ENCODE data around the gene TNNI2.
A peak's percentile ranks its signal among the peaks of the same experiment; 100 is the strongest.

Gene TNNI2

DNA sequence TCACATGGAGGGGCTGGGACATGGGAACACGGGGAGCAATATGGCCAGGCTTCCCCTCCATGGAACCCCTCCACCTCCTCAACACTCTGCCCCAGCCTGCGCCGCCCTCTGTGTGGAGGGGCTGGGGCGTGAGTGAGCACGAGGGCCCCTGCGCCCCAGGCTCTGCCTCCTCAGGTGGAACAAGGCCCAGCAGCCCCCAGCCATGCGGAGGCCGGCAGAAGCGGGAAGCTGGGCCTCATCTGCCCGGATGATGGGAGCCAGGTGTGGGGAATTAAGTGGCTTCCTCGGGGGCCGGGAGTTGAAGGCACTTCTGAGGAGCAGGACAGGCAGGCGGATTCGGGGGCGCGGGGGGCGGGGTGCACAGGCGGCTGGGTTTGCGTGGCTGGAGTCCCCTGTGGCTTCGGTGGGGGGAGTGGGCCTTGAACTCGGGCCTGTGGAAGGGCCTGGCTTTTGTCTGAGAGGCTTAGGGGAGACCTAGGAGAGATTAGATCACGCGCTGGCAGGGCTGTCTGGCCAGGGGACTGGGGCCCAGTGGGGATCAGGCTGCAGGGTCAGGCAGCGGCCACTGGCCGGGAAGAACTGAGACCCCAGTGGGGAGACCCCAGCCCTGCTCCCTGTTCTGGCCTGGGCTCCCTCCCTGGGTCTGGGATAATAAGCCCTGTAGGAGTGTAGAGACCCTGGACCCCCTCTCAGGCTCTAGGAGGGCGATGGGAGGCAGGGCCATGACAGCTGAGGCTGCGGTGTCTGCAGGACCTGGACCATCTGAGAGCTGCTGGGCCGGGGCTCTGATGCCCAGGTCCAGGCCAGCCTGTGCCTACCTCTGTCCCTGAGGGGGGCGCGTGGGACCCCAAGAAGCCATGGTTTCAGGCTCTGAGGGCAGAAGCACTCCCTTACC lies 39.6 kb downstream of the TNNI2 start:
- H3K27ac ChIP-seq (ENCODE audit: low read depth, low read length), result peak overlapping the region; percentile 82
- no peaks in the 10 kb centered on the region for H3K36me3 ChIP-seq (ENCODE audit: insufficient read depth, low read length)
- no peaks in the 10 kb centered on the region for H3K79me2 ChIP-seq (ENCODE audit: control insufficient read depth, insufficient read depth, low read length, unreplicated experiment)
- H3K27me3 ChIP-seq (ENCODE audit: insufficient read depth, low read length), result no peaks in the 10 kb centered on the region
- H3K4me3 ChIP-seq (ENCODE audit: low read depth, low read length), result no peak overlapping the region
- peaks cover 36% of the 10 kb centered on the region for H3K4me1 ChIP-seq (ENCODE audit: control insufficient read depth, insufficient read depth, low read length, unreplicated experiment)
- no peak overlapping the region for H2AFZ ChIP-seq (ENCODE audit: low read length, unreplicated experiment)

DNA sequence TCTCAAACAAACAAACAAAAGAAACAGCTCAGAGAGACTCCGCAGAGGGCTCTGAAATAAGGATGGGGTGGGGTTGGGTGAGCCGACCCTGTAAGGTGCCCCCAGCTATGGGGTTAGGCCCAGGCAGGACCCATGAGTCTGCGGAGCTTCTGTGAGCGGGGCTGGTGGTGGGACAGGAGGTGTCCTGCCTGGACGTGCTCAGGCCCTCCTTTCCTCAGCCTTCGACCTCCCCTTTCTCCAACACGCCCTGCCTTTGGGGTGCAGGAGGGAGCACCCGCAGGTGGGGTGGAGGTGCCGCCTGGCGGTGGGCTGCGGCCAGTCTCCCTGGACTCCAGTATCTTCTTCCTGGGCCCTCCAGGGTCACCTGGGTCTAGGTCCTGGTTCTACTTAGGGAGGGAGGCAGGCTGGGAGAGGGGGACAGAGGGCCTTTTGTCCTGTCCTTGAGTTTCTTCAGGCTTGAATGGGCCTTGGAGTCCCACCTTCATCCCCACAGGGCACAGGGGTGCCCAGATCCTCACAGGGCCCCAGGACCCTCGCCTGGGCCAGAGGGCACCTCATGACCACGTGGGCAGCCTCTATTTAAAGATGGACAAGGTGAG lies 40.7 kb downstream of the TNNI2 start:
- H2AFZ ChIP-seq (ENCODE audit: low read length, unreplicated experiment), result no peak overlapping the region
- H3K4me3 ChIP-seq (ENCODE audit: low read depth, low read length), result no peak overlapping the region
- H3K4me1 ChIP-seq (ENCODE audit: control insufficient read depth, insufficient read depth, low read length, unreplicated experiment), result peaks cover 36% of the 10 kb centered on the region
- H3K36me3 ChIP-seq (ENCODE audit: insufficient read depth, low read length), result no peaks in the 10 kb centered on the region
- H3K79me2 ChIP-seq (ENCODE audit: control insufficient read depth, insufficient read depth, low read length, unreplicated experiment), result no peaks in the 10 kb centered on the region
- peak overlapping the region; percentile 10; the same call in 1 of the 2 replicates for H3K27ac ChIP-seq (ENCODE audit: low read depth, low read length)
- H3K27me3 ChIP-seq (ENCODE audit: insufficient read depth, low read length), result no peaks in the 10 kb centered on the region

DNA sequence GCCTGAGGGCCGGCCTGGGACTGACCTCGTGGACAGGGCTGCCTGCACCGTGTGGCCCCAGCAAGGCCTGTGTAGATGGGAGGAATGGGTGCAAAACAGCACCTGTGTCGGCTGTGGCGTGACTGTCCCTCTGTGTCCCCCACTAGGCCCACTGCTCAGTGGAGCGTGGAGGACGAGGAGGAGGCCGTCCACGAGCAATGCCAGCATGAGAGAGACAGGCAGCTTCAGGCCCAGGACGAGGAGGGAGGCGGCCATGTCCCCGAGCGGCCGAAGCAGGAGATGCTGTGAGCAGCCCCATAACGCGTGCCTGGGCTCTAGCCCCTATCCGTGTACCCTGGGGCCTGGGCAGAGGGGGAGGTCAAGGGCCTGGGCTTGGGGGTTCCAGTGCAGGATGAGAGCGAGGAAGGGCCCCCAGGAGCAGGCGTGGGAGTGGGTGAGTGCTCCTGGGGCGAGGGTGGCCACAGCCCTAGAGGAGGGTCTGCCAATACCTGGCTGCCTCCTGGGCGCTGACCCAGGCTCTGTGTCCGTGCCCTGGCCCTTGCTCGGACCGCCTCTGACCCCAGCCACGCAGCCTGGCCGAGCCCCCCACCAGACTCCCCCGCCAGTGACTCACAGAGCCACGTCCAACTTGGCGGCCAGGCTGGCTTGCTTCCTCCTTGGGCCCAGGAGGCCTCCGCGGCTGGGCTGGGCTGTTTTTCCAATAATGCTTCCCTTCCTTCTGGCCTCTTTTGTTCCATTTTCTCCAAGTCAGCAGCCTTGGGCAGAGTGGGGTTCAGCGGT lies 41.4 kb downstream of the TNNI2 start:
- peaks cover 34% of the 10 kb centered on the region for H3K4me1 ChIP-seq (ENCODE audit: control insufficient read depth, insufficient read depth, low read length, unreplicated experiment)
- no peak overlapping the region for H3K4me3 ChIP-seq (ENCODE audit: low read depth, low read length)
- H3K27me3 ChIP-seq (ENCODE audit: insufficient read depth, low read length), result no peaks in the 10 kb centered on the region
- H3K79me2 ChIP-seq (ENCODE audit: control insufficient read depth, insufficient read depth, low read length, unreplicated experiment), result no peaks in the 10 kb centered on the region
- H3K27ac ChIP-seq (ENCODE audit: low read depth, low read length), result peak overlapping the region; percentile 64
- no peaks in the 10 kb centered on the region for H3K36me3 ChIP-seq (ENCODE audit: insufficient read depth, low read length)
- H2AFZ ChIP-seq (ENCODE audit: low read length, unreplicated experiment), result peak overlapping the region; percentile 48

DNA sequence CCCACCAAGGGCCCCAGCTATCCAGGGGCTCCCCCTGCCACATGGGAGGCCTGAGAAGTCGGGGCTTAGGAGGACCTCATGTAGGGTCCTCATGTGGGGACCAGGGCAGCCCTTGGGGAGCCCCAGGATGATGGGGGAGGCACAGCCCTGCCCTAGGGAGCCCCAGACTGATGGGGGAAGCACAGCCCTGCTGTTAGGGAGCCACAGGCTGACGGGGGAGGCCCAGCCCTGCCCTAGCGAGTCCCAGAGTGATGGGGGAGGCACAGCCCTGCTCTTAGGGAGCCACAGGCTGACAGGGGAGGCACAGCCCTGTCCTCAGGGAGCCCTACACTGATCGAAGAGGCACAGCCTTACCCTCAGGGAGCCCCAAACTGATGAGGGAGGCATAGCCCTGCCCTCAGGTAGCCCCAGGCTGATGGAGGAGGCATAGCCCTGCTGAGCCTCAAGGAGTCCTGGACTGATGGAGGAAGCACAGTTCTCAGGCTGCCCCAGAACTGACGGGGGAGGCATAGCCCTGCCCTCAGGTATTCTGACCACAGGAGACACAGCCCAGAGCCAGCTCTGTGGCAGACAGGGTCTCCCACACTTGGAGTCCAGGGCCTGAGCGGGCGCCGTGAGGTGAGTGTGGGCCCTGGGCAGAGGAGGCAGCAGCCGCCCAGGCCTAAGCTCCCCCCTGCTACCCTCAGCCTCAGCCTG lies 42.1 kb downstream of the TNNI2 start:
- Histone ChIP-seq H3K4me3 (ENCODE audit: low read depth, low read length) (no peak overlapping the region), H3K27me3 (ENCODE audit: insufficient read depth, low read length) (no peaks in the 10 kb centered on the region), H3K4me1 (ENCODE audit: control insufficient read depth, insufficient read depth, low read length, unreplicated experiment) (peaks cover 27% of the 10 kb centered on the region), H3K36me3 (ENCODE audit: insufficient read depth, low read length) (no peaks in the 10 kb centered on the region), H3K27ac (ENCODE audit: low read depth, low read length) (peak overlapping the region; percentile 64), H3K79me2 (ENCODE audit: control insufficient read depth, insufficient read depth, low read length, unreplicated experiment) (no peaks in the 10 kb centered on the region), H2AFZ (ENCODE audit: low read length, unreplicated experiment) (peak overlapping the region; percentile 48)

DNA sequence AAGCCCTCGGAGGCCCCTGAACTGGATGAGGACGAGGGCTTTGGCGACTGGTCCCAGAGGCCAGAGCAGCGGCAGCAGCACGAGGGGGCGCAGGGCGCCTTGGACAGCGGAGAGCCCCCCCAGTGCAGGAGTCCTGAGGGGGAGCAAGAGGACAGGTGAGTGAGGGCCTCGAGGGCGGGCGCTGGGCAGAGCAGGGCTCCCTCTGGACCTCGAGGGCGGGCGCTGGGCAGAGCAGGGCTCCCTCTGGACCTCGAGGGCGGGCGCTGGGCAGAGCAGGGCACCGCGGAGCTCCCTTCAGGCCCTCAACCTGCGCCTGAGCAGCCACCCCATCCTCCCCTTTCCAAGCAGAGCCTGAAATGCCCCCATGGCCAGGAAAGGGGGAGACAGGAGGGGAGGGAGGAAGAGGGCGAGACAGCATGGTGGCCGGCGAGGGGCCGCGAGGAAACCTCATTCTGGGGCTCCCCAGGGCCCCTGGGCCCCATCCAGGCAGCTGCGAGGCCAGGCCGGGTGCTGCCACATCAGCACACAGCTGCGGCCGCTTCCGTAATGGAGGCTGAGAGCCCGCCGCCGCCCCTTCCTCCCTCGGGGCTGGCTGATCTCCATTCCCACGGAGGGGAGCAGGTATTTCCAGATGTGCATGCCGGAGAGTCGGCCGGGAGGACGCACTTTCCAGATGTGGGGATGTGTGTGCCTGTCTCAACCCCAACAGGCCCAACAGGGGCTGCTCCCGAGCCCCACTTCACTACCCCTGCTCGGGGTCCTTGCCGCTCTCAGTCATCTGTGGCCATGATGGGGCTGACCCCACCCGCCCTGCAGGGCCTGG lies 42.9 kb downstream of the TNNI2 start:
- Histone ChIP-seq H2AFZ (ENCODE audit: low read length, unreplicated experiment) (no peak overlapping the region), H3K36me3 (ENCODE audit: insufficient read depth, low read length) (no peaks in the 10 kb centered on the region), H3K4me3 (ENCODE audit: low read depth, low read length) (no peak overlapping the region), H3K4me1 (ENCODE audit: control insufficient read depth, insufficient read depth, low read length, unreplicated experiment) (peaks cover 19% of the 10 kb centered on the region), H3K27ac (ENCODE audit: low read depth, low read length) (no peak overlapping the region), H3K79me2 (ENCODE audit: control insufficient read depth, insufficient read depth, low read length, unreplicated experiment) (no peaks in the 10 kb centered on the region), H3K27me3 (ENCODE audit: insufficient read depth, low read length) (no peaks in the 10 kb centered on the region)

DNA sequence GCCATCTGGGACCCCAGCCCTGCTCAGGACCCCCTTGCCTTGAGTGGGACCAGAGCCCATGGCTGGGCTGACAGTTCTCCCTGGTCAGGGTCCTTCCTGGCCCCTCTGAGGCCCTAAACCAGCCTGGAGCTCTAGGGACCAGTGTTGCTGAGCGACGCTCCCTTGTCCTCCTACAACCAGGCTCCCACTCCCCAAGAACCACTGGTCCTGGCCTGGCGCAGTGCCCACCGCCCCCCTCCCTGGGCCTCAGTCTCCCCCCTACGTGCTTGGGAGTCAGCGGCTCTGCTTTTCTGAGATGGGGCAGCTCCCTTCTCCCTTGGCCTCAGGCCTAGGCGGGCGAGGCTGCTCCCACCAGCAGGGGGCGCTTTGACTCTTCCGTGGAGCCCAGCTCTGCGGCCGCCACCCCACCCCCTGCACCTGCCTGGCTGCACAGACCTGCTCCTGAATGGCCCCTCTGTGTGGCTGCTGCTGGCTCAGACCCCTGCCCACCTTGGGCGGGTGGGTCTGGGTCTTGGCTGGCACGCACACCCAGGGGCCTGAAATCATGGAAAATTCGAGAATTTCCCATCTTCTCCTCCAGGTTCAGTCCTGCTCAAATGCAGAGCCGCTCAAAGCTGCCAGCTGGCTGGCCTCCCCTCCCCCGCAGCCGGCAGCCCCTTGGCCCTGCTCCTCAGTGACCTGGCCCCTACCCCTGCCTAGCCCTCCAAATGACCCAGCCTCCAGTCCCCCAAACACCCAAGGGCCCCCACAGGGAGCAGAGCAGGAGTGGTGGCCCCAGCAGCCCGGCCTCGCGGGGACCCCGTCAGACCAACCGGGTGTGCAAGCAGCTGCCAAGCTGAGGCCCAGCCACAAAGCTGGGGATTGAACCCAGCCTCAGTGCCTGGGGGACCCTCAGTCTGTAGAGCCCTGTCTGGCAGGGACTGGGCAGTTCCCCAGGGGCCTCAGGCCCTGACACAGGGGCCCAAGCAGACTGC lies 43.8 kb downstream of the TNNI2 start:
- Histone ChIP-seq H3K36me3 (ENCODE audit: insufficient read depth, low read length) (no peaks in the 10 kb centered on the region), H3K4me3 (ENCODE audit: low read depth, low read length) (no peak overlapping the region), H2AFZ (ENCODE audit: low read length, unreplicated experiment) (no peak overlapping the region), H3K4me1 (ENCODE audit: control insufficient read depth, insufficient read depth, low read length, unreplicated experiment) (peaks cover 12% of the 10 kb centered on the region), H3K27ac (ENCODE audit: low read depth, low read length) (no peak overlapping the region), H3K79me2 (ENCODE audit: control insufficient read depth, insufficient read depth, low read length, unreplicated experiment) (no peaks in the 10 kb centered on the region), H3K27me3 (ENCODE audit: insufficient read depth, low read length) (no peaks in the 10 kb centered on the region)

DNA sequence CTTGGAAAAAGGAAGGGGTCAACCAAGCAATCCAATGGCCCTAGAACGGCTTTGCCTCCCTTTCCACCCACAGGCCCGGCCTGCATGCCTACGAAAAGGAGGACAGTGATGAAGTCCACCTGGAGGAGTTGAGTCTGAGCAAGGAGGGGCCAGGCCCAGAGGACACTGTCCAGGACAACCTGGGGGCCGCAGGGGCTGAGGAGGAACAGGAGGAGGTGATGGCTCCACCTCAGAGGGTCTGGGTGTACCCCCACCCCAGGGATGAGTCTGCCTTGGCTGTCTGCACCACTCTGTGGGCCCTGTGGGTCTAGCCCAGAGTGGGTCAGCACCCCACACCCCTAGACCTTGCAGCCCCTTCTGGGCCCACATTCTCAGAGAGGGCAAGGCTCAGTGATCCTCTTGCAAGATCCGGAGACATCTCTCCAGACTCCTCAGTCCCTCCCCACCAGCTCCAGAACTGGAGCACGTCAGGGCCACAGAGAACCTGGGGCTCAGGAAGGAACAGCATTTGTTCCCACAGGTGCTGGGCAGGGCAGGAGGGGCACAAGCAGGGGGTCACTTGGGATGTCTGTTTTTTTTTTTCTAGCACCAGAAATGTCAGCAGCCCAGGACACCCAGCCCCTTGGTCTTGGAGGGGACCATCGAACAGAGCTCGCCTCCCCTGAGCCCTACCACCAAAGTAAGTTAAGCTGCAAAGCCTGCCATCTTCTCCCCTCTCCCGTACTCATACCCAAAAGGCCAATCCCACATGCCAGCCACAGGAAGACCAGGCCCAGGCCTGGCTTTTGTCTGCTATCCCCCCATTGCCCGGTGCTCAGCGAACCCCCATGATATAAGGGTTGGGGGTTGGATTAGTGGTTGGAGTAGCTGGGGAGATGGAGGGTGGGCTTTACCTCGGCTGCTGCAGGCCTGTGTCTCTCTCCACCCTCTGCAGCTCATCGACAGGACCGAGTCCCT lies 44.8 kb downstream of the TNNI2 start:
- no peaks in the 10 kb centered on the region for H3K79me2 ChIP-seq (ENCODE audit: control insufficient read depth, insufficient read depth, low read length, unreplicated experiment)
- H3K4me3 ChIP-seq (ENCODE audit: low read depth, low read length), result no peak overlapping the region
- no peaks in the 10 kb centered on the region for H3K36me3 ChIP-seq (ENCODE audit: insufficient read depth, low read length)
- no peaks in the 10 kb centered on the region for H3K27me3 ChIP-seq (ENCODE audit: insufficient read depth, low read length)
- no peak overlapping the region for H2AFZ ChIP-seq (ENCODE audit: low read length, unreplicated experiment)
- H3K27ac ChIP-seq (ENCODE audit: low read depth, low read length), result no peak overlapping the region
- H3K4me1 ChIP-seq (ENCODE audit: control insufficient read depth, insufficient read depth, low read length, unreplicated experiment), result peaks cover 9% of the 10 kb centered on the region

DNA sequence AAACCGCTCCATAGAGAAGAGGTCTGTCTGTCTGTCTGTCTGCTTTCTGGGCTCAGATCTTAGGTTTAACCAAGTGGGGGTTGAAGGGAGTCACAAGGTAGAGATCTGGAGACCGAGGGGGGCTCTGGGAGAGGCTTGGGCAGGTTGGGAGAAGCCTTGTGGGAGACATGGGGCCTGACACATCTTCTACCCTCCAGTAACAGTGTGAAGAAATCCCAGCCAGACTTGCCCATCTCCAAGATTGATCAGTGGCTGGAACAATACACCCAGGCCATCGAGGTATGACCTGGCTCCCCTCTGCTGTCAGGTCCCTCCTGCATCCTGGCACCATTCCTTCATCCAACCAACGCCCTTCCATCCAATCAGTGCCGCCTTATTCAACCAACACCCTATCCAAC lies 45.5 kb downstream of the TNNI2 start:
- Histone ChIP-seq H3K27me3 (ENCODE audit: insufficient read depth, low read length) (no peaks in the 10 kb centered on the region), H3K79me2 (ENCODE audit: control insufficient read depth, insufficient read depth, low read length, unreplicated experiment) (no peaks in the 10 kb centered on the region), H2AFZ (ENCODE audit: low read length, unreplicated experiment) (no peak overlapping the region), H3K36me3 (ENCODE audit: insufficient read depth, low read length) (no peaks in the 10 kb centered on the region), H3K4me1 (ENCODE audit: control insufficient read depth, insufficient read depth, low read length, unreplicated experiment) (peaks cover 9% of the 10 kb centered on the region), H3K27ac (ENCODE audit: low read depth, low read length) (no peak overlapping the region), H3K4me3 (ENCODE audit: low read depth, low read length) (no peak overlapping the region)
